ENCODE measurements around the gene CHRNA1. TPM values are rescaled to one million over a fixed set of nuclear protein-coding genes. Genes with fewer than 3 reads are reported as not detected.

CHRNA1 gene
- total RNA-seq, result 0.10 TPM in 1 of 2 replicates, not detected in the other

DNA sequence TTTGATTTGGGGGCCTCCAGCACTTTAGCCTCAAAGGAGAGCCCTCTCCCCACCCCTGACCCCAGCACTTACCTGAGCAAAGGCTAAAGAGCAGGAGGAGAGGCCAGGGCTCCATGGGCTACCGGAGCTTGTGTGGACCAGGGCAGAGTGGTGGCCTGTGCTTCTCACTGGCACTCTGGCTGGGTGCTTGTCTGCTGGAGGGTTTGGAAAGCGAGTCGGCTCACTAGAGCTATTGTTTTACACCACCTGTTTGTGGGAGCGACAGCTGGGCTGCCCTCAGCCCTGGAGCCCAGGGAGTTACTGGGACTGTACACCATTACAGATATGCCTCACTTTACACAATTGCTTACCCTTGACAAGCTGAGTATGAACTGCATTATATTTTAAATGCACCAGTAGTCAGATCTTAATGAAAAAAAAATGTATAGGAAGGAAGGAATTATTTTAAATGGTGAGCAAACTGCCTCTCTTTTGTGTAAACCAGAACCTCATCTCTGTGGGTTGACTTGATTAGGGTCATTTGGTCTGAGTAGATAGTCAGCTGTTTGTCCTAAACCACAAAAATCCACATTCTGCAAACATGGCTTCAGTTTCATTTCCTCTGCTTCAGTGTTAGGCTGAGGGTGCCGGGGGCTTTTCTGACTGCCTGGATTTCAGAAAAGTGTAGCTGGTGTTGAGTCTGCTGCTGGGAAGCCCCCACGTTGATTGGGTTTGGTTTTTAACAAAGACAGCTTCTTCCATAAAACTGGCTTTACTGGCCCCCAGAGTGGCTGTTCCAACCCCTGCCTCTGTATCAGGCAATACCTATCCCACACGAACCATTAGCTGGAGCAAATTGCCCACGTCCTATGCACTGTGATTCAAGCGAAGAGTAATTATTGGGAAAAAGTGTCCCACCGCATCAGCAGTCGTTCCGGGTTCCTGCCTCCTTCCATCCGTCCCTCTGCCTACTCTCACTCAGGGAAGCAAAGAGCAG is at the start of gene CHRNA1:
TSS of gene CHRNA1 (minus strand) at position 193 of the 976 bp plus-strand sequence. CDS start at position 115, 78 bp downstream.

Other genes starting within 250 kb of the CHRNA1 start
- 11.8 and 19.1 TPM in 2 replicates for gene WIPF1, start 166.7 kb downstream of the CHRNA1 start, total RNA-seq
- gene CHN1, start 240.9 kb upstream of the CHRNA1 start, total RNA-seq, result 12.5 and 14.0 TPM in 2 replicates

Data from cardiac ventricle fibroblast (primary cell).